ENCODE data around the gene MBNL1. TPM values are rescaled to one million over a fixed set of nuclear protein-coding genes. Genes with fewer than 3 reads are reported as not detected.

Gene MBNL1
- total RNA-seq, 1 experiment from 2014 or later: 161 TPM

DNA sequence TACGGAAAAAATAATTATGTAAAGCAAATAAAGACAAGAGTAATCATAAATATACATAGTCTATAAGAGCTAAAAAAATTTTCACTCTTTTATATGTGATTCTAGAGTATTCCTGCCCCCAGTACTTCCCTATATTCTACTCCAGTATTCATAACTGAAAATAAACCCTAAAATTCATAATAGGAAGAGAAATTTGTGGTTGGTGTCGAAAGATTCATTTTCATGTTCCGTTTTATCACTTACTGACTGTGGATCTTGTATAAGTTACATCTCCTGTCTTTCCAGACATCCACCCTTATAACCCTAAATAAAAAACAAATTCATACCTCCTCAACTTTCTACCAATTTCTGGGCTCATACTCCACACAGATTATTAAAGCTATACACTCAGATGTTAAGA is 16.0 kb upstream of the MBNL1 start:
- no peak for DNase-seq (ENCODE audit: low spot score)

DNA sequence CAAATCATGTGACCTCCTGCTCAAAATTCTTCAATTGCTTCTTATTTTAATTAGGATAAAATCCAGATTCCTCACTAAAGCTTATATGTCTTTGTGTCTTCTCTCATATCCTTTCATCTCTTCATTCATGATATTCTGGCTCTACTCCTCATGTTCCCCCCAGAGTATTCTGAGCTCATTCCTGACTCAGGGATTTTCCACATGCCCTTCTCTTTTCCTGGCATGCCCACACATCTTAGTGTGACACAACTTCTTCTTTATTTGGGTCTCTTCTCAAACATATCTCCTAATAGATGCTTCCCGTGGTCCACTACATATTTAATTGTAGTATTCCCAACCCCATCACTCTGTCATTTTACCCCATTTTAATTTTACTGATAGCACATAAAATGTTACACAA is 15.2 kb upstream of the MBNL1 start:
- DNase-seq (ENCODE audit: low spot score): no peak

- no peak for DNase-seq (ENCODE audit: low spot score)
Observed at GRCh38 chr3:152254041-152254440, 14.7 kb upstream of the MBNL1 start.

DNA sequence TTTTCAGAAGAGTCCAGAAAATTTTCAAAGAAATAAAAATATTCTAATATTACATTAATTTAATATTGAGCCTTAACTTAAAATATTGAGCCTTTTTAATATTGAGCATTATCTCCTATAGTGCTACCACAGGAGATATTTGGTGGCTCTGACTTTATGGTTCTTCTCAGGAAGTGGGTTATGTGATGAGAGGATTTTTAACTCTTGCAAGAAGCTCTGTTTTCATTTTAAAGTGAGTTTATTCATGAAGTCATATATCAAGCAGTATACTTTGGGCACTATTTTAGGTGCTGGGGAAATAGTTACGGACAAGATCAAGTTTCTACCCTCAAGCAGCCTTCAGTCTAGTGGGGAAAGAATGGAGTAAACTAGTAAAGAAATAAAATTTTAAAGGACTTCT is 13.4 kb upstream of the MBNL1 start:
- DNase-seq (ENCODE audit: low spot score): no peak

GRCh38 chr3:152256851-152257562 is 11.7 kb upstream of the MBNL1 start:
- no peak for DNase-seq (ENCODE audit: low spot score)

- DNase-seq (ENCODE audit: low spot score): no peak
Observed at GRCh38 chr3:152257563-152258035, 11.1 kb upstream of the MBNL1 start.

DNA sequence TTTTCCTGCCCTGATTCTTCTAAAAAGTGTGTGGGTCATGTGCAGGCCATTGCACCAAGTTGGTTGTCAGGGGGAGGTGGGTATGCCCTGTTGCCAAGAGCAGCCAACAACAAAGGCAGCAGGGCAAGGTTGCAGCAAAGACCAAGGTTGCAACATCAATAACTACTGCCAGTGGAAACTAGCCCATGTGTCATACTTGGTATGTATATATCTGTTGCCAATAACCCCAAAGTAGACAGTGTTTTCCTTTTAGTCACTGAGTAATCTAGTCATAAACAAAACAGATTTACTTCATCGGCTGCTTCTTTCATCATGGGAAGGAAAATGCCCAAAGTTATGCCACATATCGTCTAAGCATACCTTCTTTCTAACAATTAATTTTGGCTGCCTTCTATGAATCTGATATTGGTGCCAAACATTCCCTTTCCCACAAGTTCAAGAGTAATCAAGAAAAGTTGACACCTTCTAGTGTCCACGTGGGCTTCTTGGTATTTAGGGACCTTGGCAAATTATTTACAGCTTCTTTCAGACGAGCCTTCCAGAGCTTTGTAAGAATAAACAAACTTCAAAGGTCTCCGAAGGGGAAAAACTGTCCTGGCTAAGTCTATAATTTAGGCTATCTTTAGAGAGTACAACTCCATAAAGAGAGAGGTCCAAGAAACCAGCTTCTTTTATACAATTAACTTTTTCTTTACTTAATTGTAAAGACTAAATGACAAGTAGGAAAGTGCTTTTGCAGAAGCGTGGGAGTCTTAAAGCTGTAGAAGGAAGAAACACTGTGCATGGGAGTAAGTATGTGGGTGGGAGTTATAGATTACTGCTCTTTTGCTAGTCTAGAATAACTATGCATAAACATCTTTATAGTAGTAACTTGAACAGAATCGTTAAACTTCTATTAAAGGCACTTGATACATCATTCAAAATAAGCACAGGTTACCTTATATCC is 10.0 kb upstream of the MBNL1 start:
- peak; percentile 88 for DNase-seq (ENCODE audit: low spot score)

DNA sequence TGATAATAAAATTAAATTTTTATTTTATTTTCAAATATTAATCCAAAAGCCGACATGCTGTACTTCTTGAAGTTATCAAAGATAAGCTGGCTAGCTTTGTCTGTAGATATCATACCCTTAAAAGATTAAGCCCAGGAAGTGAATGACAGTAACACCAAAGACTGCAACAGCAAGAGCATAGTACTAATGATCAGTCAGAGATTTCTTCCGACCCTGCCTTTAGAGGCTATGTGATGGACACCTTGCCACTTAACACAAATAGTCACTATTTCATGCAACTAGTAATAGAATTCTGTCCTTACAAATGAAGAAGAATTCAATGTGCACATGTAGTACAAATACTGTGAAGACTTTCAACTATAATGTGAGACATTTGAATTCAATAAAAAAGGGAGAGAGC is 9.3 kb upstream of the MBNL1 start:
- DNase-seq (ENCODE audit: low spot score): no peak

- no peak for DNase-seq (ENCODE audit: low spot score)
Observed at GRCh38 chr3:152260026-152260425, 8.7 kb upstream of the MBNL1 start.

GRCh38 chr3:152260529-152260928 is 8.2 kb upstream of the MBNL1 start:
- no peak for DNase-seq (ENCODE audit: low spot score)

- no peak for DNase-seq (ENCODE audit: low spot score)
Observed at GRCh38 chr3:152261329-152261728, 7.4 kb upstream of the MBNL1 start.

- DNase-seq (ENCODE audit: low spot score): no peak
Observed at GRCh38 chr3:152263711-152264110, 5.0 kb upstream of the MBNL1 start.

DNA sequence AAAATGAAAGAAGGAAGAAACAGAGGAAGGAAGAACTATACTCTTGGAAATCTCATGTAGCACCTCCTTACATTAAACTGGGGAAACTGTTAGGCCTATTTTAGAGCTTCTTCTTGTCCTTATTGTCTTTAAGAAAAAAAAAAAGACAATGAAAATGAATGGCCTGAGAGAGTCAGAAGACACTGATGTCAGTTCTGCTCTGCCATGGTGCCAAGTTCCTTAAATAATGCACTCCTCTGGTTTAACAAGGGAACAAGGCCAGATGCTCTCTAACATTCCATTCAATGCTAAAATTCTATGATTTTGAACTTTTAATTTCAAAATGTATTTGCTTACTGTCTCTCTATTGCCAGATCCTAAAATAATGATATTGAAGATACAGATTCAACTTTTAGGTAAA is 4.4 kb upstream of the MBNL1 start:
- DNase-seq (ENCODE audit: low spot score): no peak

DNA sequence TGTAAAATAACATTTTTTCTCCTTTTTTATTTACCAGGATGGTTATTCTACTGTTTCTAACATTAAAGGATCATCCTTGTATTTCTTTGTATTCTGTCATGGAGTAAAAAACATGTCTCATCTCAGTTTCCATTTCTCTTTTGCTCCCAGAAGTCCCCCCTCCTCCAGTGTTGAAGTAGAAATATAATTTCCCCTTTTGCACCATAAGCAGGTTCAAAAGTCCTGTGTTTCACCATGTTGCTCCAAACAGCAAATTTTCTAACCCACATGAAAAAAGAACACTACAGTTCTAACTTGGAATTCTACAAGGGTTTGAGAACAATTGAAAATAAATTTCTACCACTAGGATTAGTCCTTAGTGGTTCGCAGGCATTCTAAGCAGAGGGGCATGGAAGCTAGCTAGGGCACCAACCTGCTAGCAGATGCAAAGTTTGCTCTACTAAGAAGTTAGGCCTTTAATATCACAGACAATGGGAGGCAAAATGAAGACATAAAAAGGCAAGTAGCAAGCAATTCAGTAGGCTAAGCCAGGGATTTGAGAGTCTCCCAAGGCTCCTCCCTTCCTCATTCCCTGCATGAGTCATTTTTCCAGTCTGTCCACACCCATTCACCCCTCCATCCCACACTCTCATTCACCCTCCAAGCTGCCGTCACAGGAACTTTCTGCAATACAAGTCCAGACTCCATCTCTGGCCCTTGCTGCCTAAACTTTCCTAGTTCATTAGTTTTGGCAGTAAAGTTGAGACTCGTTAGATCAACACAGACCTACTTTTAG is 2.3 kb upstream of the MBNL1 start:
- peak; percentile 97 for DNase-seq (ENCODE audit: low spot score)

- DNase-seq (ENCODE audit: low spot score): peak; percentile 49
Observed at GRCh38 chr3:152267831-152268554, 736 bp upstream of the MBNL1 start.

DNA sequence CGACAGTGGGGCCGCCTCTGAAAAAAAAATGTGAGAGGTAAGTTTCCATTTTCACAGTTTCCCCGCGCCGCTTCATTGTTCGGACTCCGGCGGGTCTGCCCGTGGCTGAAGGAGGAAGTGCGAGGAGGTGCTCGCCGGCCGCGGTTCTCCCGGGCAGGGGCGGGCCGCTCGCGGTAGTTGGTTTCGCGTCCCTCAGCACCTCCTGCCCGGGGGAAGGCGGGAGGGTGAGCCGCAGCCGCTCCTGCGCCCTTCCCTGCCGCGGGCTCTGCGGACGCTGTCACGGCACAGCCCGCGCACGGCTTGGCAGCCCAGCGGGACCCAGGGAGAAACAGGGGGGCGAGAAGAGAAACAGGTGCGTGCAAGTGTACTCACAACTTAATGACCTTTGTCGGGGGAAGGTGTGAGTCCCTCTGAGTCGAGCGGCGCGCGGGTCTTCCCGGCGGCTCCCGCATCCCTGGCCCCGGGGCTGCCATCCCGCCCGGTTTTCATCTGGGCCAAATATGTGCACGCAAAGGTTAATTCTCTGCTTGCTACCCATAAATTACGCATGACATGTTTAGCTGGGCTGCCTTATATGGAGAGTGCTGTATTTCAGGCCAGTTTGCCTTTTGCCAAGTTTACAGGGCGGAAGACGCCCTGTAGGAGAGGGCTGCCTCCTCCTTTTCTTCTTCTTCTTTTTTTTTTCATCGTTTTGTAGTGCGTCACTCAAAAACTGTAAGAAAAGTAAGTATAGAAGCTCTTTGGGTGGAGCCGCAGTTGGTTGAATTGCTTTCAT is 514 bp downstream of the MBNL1 start:
- DNase-seq (ENCODE audit: low spot score): peak; percentile 64

DNA sequence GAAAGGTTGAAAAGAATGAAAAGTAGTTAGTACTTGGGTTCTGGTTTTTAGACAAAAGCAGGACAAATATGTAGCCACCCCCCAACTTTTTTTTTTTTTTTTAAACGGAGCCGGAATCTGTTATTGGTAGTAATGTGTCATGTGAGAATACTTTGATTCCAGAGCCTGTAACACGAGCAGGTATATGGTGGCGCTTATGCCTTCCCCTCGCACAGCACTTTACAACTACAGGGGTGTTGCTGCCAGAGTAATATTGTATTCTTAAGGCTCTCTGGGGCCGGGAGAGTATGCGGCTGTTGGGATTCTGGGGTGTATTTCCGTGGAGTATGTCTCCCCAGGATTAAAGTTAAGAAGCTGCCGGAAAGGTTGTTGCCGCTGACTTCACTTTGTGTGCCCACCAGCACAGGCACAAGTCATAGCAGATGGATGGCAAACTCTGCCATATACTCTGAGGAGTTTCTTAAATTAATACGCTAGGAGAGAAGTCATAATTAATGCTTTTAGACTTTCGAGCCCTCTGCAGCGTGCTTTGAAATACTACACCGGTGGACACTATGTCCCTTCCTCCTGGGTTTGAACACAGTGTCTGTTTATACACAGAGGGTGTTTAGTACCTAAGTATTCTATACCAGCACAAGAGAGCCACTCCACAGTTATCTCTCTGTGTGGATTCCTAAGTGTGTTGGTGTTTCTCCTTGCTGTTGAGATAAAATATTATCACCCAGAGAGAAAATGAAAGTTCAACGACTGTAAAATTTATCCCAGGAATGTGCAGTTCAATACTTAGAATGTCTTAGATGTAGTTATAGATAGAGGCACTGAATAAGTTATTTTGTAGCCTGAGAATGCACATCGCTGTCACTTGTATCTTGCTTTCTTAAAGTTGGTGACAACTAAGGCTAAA is 1.4 kb downstream of the MBNL1 start:
- DNase-seq (ENCODE audit: low spot score): peak; percentile 54

GRCh38 chr3:152270937-152271336 is 2.2 kb downstream of the MBNL1 start:
- DNase-seq (ENCODE audit: low spot score): no peak

GRCh38 chr3:152271501-152272236 is 2.9 kb downstream of the MBNL1 start:
- DNase-seq (ENCODE audit: low spot score): no peak

All from A172 (cell line).